Subcutaneous adipose tissue (tissue), 4 donors: ENCODE measurements around the gene PET100. TPM values are rescaled to one million over a fixed set of nuclear protein-coding genes. Genes with fewer than 3 reads are reported as not detected.

Source experiments
- total RNA-seq, 4 donors: library from RNA; depleted of rRNA; stranded (reverse); fragments of >200 nt; gene quantifications; one replicate each; pipeline ENCODE4 v1.1.0, GENCODE V29; 2016
- TF ChIP-seq, protein P1 (sequence below): fragments of 450-650 bp; IDR thresholded peaks from one replicate; pipeline ENCODE4 v1.5.1; 2016; ENCODE audit warnings: low read depth, mild to moderate bottlenecking, control low read depth, antibody characterized with exemption, moderate library complexity

Gene PET100, protein sequence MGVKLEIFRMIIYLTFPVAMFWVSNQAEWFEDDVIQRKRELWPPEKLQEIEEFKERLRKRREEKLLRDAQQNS
- total RNA-seq, result 10 to 100 TPM in 3 of 4 donors, 1 to 10 TPM in 1; 8.3 to 35.4 (median 21.1) TPM

DNA sequence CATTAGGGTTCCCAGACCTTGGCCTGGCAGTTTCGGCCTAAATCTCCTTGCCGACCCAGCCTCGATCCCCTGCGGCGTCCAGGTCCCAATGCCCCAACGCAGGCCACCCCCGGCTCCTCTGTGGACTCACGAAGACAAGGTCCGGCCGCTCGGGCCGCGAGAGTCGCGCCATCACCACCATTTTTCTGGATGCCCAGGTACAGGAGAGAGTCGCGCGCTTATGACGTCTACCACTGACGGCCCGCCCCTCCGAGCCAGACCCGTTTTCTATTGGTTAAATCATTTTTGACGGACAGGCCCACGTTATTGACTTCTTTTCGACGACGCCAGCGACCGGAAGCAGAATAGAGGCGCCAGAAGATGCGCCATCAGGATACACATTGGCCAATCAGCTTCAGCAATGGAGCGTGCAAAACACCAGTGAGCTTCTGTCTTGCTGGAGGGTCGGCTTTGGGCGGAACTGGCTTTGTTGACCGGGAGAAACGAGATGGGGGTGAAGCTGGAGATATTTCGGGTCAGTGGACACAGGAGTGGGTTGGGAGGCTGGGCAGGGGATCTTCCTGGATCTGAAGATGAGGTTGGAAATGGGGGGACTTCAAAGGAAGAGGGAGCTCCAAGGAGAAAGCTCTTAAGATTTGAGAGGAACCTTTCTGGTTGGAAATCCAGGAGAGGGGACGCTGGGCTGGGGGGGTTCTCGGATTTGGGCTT, at the start of gene PET100, which contains the start of gene XAB2:
Gene PET100 (plus strand): TSS at position 447 of the 708 bp plus-strand sequence. CDS start 41 bp downstream, at position 488.
Gene XAB2 (minus strand): TSS at position 199 of the 708 bp plus-strand sequence. CDS start 18 bp downstream, at position 181.
- TF ChIP-seq, protein P1, sequence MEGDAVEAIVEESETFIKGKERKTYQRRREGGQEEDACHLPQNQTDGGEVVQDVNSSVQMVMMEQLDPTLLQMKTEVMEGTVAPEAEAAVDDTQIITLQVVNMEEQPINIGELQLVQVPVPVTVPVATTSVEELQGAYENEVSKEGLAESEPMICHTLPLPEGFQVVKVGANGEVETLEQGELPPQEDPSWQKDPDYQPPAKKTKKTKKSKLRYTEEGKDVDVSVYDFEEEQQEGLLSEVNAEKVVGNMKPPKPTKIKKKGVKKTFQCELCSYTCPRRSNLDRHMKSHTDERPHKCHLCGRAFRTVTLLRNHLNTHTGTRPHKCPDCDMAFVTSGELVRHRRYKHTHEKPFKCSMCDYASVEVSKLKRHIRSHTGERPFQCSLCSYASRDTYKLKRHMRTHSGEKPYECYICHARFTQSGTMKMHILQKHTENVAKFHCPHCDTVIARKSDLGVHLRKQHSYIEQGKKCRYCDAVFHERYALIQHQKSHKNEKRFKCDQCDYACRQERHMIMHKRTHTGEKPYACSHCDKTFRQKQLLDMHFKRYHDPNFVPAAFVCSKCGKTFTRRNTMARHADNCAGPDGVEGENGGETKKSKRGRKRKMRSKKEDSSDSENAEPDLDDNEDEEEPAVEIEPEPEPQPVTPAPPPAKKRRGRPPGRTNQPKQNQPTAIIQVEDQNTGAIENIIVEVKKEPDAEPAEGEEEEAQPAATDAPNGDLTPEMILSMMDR, result no peak

DNA sequence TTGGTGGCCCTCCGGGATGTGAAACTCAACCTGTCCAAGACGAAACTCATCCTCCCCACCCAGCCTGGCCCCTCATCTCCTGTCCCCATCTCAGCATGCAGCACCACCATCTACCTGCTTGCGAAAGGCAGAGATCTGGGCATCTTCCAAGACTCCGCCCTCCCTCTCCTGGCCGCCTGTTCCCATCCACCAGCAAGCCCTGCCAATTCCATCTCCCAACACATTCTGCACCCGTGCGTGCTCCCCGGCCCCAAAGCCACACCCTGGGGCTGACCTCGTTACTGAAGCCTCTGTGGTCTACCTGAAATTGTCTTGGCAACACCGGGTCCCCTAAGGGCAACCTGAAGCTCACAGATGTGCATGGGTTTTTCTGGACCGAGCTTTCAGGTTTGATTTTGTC, 47.1 kb upstream of the PET100 start:
- TF ChIP-seq, protein P1, result no peak

DNA sequence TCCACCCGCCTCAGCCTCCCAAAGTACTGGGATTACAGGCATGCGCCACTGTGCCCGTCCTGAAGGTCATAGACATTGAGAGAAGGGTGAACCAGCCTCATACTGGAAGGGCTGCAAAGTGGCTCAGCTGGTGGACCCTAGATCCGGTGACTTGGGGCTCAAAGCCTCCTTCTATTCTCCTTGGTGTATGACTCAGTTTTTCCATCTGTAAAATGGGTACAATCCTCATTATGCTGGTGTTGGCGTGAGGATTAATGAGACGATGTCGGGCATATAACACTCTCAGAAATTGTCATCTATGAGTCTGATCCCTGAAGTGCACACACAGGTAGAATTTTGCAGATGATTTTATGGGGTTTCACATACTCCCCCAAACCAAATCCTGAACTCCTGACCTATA, 39.8 kb upstream of the PET100 start:
- TF ChIP-seq, protein P1, result no peak

DNA sequence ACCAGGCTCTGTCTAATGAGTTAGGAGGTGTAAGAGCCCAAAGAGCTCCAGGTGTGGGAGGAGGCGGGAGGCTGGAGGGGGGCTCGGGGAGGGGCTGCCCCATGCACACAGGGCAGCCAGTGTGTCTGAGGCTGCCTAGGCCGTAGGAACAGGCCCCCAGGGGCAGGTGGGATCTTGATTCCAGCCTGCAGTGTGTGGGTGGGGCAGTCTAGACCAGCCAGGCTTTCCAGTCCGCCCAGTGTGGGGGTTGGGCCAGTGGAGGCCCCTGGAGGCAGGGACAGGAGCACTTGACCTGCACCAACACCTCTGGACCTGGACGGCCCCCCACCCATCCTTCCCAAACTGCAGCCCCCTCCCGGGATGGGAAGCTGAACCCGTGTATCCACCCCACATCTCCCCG, 39.3 kb upstream of the PET100 start:
- TF ChIP-seq, protein P1, result no peak

GRCh38 chr19:7595466-7596133, 34.0 kb upstream of the PET100 start, which contains the start of gene CAMSAP3:
Gene CAMSAP3, plus strand, starts transcription at chr19:7595863. Its CDS starts 140 bp downstream, at chr19:7596003.
- TF ChIP-seq, protein P1, result no peak

DNA sequence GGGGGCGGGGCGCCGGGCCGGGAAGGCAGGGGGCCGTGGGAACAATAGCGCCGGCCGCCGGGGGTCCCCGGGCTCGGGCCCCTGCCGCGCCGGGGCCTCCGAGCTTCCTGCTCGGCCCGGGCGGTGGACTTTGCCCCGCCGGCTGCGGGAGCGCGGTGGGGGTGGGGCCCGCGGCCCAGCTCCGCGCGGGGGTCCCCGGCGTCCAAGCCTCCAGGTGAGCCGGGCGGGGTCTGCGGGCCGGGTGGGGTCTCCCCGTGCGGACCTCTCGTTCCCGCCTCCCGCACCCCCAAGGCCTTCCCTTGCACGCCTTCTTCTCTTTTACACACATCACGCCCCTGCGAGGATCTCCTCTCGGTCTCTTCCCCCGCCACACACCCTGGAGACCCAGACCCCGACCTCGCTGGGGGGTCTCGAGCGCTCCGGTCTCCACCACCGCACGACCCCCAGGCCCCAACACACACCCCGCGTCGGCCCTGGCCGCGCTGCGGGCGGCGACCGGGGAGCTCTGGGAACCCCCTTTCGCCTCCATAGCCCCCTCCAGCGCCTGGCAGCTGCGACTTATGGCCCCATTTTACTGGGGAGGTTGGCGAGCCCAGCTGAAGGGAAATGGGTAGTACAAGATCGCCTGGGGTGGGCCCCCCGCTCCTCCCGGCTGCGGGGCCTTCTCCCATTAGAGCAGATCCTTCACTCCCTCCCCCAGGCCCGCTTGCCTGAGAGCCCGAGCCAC, 33.2 kb upstream of the PET100 start:
- TF ChIP-seq, protein P1, result no peak
